Measurements from ENCODE around the gene PLA2G4E. TPM values are rescaled to one million over a fixed set of nuclear protein-coding genes. Genes with fewer than 3 reads are reported as not detected.
A peak's percentile ranks its signal among the peaks of the same experiment; 100 is the strongest.

Gene PLA2G4E
- total and polyA plus RNA-seq, 9 of the 15 experiments (the other 6 are each of a cell fraction or from before 2014, with no cell fraction given), result 0.03 TPM; not detected in 8

DNA sequence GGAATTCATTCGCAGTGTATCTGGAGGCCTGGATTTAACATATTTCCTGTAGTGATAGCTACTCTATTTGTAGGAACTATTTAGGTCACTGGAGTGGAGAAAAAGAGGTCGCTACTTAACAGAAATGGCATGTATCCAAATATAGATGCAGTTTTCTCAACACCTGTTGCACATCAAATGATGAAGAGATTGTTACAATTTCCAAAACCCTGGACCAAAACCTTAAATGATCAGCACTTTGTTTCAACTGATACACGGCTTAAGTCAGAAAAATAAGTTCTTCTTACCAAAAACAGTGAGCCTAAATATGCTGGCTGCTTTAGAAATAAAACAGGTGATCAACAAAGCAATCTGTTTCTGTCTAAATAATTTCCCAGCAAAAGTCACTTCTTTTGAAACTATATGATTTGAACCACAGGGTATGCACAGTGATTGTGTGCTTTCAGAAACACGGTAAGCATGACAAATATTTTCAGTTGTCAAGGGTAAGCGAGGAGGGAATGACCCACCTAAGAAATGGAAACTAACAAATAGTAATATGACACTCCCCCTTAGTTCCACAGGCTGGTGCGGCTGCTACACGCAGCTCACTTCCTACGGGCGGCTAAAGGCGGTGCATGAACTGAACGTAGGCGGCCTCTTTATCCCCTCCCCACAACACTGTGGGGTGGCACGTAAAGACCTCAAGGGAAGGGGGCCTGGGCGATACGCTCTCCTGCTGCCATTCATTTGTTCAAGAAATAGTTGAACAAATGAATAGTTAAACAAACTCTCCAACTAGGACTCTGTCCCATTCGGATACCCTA lies 49.5 kb downstream of the PLA2G4E start (continued):
- TF ChIP-seq TAF1 (IDR thresholded peaks at IDR 0.05; ENCODE audit: control insufficient read depth, extremely low read depth, insufficient read depth, low read length, severe bottlenecking) (no peak), ZFP36 (IDR thresholded peaks at IDR 0.05; ENCODE audit: low read depth, low read length, partially characterized antibody) (no peak), ARNT (IDR thresholded peaks at IDR 0.05) (no peak), FOXM1 (IDR thresholded peaks at IDR 0.05; ENCODE audit: low read depth) (no peak), FOXM1 (CRISPR knock-in tag; IDR thresholded peaks at IDR 0.05; ENCODE audit: low read depth) (no peak), NCOR1 (IDR thresholded peaks at IDR 0.05) (no peak), MIER1 (IDR thresholded peaks at IDR 0.05; ENCODE audit: low read depth) (no peak), SMARCE1 (IDR thresholded peaks at IDR 0.05) (no peak), ZNF311 (CRISPR knock-in tag; IDR thresholded peaks at IDR 0.05) (no peak), SPI1 (IDR thresholded peaks at IDR 0.05; ENCODE audit: borderline replicate concordance, low read depth, low read length) (no peak), HDAC1 (IDR thresholded peaks at IDR 0.05) (0 out of 4 replicates have a peak, but pooled peaks of 1 of the 2 experiments have one; percentile 7), U2AF2 (optimal IDR thresholded peaks at IDR 0.05; ENCODE audit: low read depth, low read length) (no peak), FOXP1 (CRISPR knock-in tag; IDR thresholded peaks at IDR 0.05) (peak; percentile 68; the same call in 1 of the 2 replicates), RBM14 (IDR thresholded peaks at IDR 0.05; ENCODE audit: borderline replicate concordance, insufficient read depth, low read depth, low read length) (no peak), ZNF3 (CRISPR knock-in tag; IDR thresholded peaks at IDR 0.05) (no peak), ZNF551 (CRISPR knock-in tag; IDR thresholded peaks at IDR 0.05) (no peak)
- TF ChIP-seq, protein P1, sequence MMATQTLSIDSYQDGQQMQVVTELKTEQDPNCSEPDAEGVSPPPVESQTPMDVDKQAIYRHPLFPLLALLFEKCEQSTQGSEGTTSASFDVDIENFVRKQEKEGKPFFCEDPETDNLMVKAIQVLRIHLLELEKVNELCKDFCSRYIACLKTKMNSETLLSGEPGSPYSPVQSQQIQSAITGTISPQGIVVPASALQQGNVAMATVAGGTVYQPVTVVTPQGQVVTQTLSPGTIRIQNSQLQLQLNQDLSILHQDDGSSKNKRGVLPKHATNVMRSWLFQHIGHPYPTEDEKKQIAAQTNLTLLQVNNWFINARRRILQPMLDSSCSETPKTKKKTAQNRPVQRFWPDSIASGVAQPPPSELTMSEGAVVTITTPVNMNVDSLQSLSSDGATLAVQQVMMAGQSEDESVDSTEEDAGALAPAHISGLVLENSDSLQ (IDR thresholded peaks at IDR 0.05), result no peak
